ENCODE results near the gene C15orf40.
A peak's percentile ranks its signal among the peaks of the same experiment; 100 is the strongest.
"Not testable (repeated sequence)": the region's sequence is repeated elsewhere in the genome, so short reads cannot be mapped to it uniquely, and the experiment has no call there.

The C15orf40 gene

GRCh38 chr15:83016906-83017305, 5.5 kb upstream of the C15orf40 start:
- H3K4me1 ChIP-seq (ENCODE audit: control insufficient read depth, low read depth, low read length), result peaks cover 6% of the 10 kb centered on the region
- no peak overlapping the region for H3K27ac ChIP-seq (ENCODE audit: low read length)
- no peaks in the 10 kb centered on the region for H3K27me3 ChIP-seq (ENCODE audit: control insufficient read depth, insufficient read depth, low read length)
- no peak overlapping the region for H3K9ac ChIP-seq (ENCODE audit: low read length)
- no peaks in the 10 kb centered on the region for H3K9me3 ChIP-seq (ENCODE audit: control insufficient read depth, low read depth, low read length)
- H3K4me3 ChIP-seq (ENCODE audit: low read length), result no peak overlapping the region
- H3K36me3 ChIP-seq (ENCODE audit: control insufficient read depth, low read depth, low read length), result peaks cover 28% of the 10 kb centered on the region

- Histone ChIP-seq H3K9ac (ENCODE audit: low read length) (no peak overlapping the region), H3K27me3 (ENCODE audit: control insufficient read depth, insufficient read depth, low read length) (no peaks in the 10 kb centered on the region), H3K9me3 (ENCODE audit: control insufficient read depth, low read depth, low read length) (no peaks in the 10 kb centered on the region), H3K36me3 (ENCODE audit: control insufficient read depth, low read depth, low read length) (peaks cover 22% of the 10 kb centered on the region), H3K27ac (ENCODE audit: low read length) (no peak overlapping the region), H3K4me3 (ENCODE audit: low read length) (no peak overlapping the region), H3K4me1 (ENCODE audit: control insufficient read depth, low read depth, low read length) (peaks cover 13% of the 10 kb centered on the region)
These were observed 3.9 kb upstream of the C15orf40 start for GRCh38 chr15:83015361-83015760.

- H3K9me3 ChIP-seq (ENCODE audit: control insufficient read depth, low read depth, low read length), result no peaks in the 10 kb centered on the region
- no peaks in the 10 kb centered on the region for H3K27me3 ChIP-seq (ENCODE audit: control insufficient read depth, insufficient read depth, low read length)
- H3K36me3 ChIP-seq (ENCODE audit: control insufficient read depth, low read depth, low read length), result peaks cover 19% of the 10 kb centered on the region
- H3K9ac ChIP-seq (ENCODE audit: low read length), result no peak overlapping the region
- H3K27ac ChIP-seq (ENCODE audit: low read length), result no peak overlapping the region
- no peak overlapping the region for H3K4me3 ChIP-seq (ENCODE audit: low read length)
- H3K4me1 ChIP-seq (ENCODE audit: control insufficient read depth, low read depth, low read length), result peaks cover 18% of the 10 kb centered on the region
These were observed 2.8 kb upstream of the C15orf40 start for GRCh38 chr15:83014205-83014653.

- Histone ChIP-seq H3K27me3 (ENCODE audit: control insufficient read depth, insufficient read depth, low read length) (no peaks in the 10 kb centered on the region), H3K9me3 (ENCODE audit: control insufficient read depth, low read depth, low read length) (no peaks in the 10 kb centered on the region), H3K36me3 (ENCODE audit: control insufficient read depth, low read depth, low read length) (peaks cover 23% of the 10 kb centered on the region), H3K4me1 (ENCODE audit: control insufficient read depth, low read depth, low read length) (peaks cover 18% of the 10 kb centered on the region), H3K9ac (ENCODE audit: low read length) (peak overlapping the region; percentile 93), H3K27ac (ENCODE audit: low read length) (no peak overlapping the region), H3K4me3 (ENCODE audit: low read length) (peak overlapping the region; percentile 89)
These were observed 1.2 kb upstream of the C15orf40 start for GRCh38 chr15:83012636-83013035.

GRCh38 chr15:83012076-83012426, 612 bp upstream of the C15orf40 start:
- Histone ChIP-seq H3K27me3 (ENCODE audit: control insufficient read depth, insufficient read depth, low read length) (no peaks in the 10 kb centered on the region), H3K4me1 (ENCODE audit: control insufficient read depth, low read depth, low read length) (peaks cover 18% of the 10 kb centered on the region), H3K27ac (ENCODE audit: low read length) (peak overlapping the region; percentile 88), H3K9me3 (ENCODE audit: control insufficient read depth, low read depth, low read length) (no peaks in the 10 kb centered on the region), H3K4me3 (ENCODE audit: low read length) (peak overlapping the region; percentile 89), H3K9ac (ENCODE audit: low read length) (peak overlapping the region; percentile 93), H3K36me3 (ENCODE audit: control insufficient read depth, low read depth, low read length) (peaks cover 19% of the 10 kb centered on the region)

GRCh38 chr15:83010709-83011270, 649 bp downstream of the C15orf40 start:
- peak overlapping the region; percentile 67 for H3K27ac ChIP-seq (ENCODE audit: low read length)
- H3K27me3 ChIP-seq (ENCODE audit: control insufficient read depth, insufficient read depth, low read length), result no peaks in the 10 kb centered on the region
- peaks cover 19% of the 10 kb centered on the region for H3K36me3 ChIP-seq (ENCODE audit: control insufficient read depth, low read depth, low read length)
- H3K9me3 ChIP-seq (ENCODE audit: control insufficient read depth, low read depth, low read length), result no peaks in the 10 kb centered on the region
- H3K4me1 ChIP-seq (ENCODE audit: control insufficient read depth, low read depth, low read length), result peaks cover 18% of the 10 kb centered on the region
- peak overlapping the region; percentile 89 for H3K4me3 ChIP-seq (ENCODE audit: low read length)
- peak overlapping the region; percentile 93 for H3K9ac ChIP-seq (ENCODE audit: low read length)

- H3K27me3 ChIP-seq (ENCODE audit: control insufficient read depth, insufficient read depth, low read length); H3K36me3 ChIP-seq (ENCODE audit: control insufficient read depth, low read depth, low read length); H3K4me1 ChIP-seq (ENCODE audit: control insufficient read depth, low read depth, low read length); H3K9ac ChIP-seq (ENCODE audit: low read length); H3K27ac ChIP-seq (ENCODE audit: low read length); H3K4me3 ChIP-seq (ENCODE audit: low read length); H3K9me3 ChIP-seq (ENCODE audit: control insufficient read depth, low read depth, low read length): not testable (repeated sequence)
These were observed 10.8 kb downstream of the C15orf40 start for GRCh38 chr15:83000672-83001031.

GRCh38 chr15:82999905-83000671, 11.4 kb downstream of the C15orf40 start:
- Histone ChIP-seq H3K27me3 (ENCODE audit: control insufficient read depth, insufficient read depth, low read length) (no peaks in the 10 kb centered on the region), H3K4me3 (ENCODE audit: low read length) (no peak overlapping the region), H3K27ac (ENCODE audit: low read length) (no peak overlapping the region), H3K9ac (ENCODE audit: low read length) (no peak overlapping the region), H3K4me1 (ENCODE audit: control insufficient read depth, low read depth, low read length) (no peaks in the 10 kb centered on the region), H3K9me3 (ENCODE audit: control insufficient read depth, low read depth, low read length) (no peaks in the 10 kb centered on the region), H3K36me3 (ENCODE audit: control insufficient read depth, low read depth, low read length) (peaks cover 3% of the 10 kb centered on the region)

- Histone ChIP-seq H3K27me3 (ENCODE audit: control insufficient read depth, insufficient read depth, low read length) (no peaks in the 10 kb centered on the region), H3K4me1 (ENCODE audit: control insufficient read depth, low read depth, low read length) (no peaks in the 10 kb centered on the region), H3K9ac (ENCODE audit: low read length) (no peak overlapping the region), H3K4me3 (ENCODE audit: low read length) (no peak overlapping the region), H3K9me3 (ENCODE audit: control insufficient read depth, low read depth, low read length) (no peaks in the 10 kb centered on the region), H3K36me3 (ENCODE audit: control insufficient read depth, low read depth, low read length) (no peaks in the 10 kb centered on the region), H3K27ac (ENCODE audit: low read length) (no peak overlapping the region)
These were observed 12.0 kb downstream of the C15orf40 start for GRCh38 chr15:82999426-82999825.

GRCh38 chr15:82995938-82996337, 15.5 kb downstream of the C15orf40 start:
- no peak overlapping the region for H3K27ac ChIP-seq (ENCODE audit: low read length)
- no peaks in the 10 kb centered on the region for H3K4me1 ChIP-seq (ENCODE audit: control insufficient read depth, low read depth, low read length)
- no peak overlapping the region for H3K4me3 ChIP-seq (ENCODE audit: low read length)
- H3K27me3 ChIP-seq (ENCODE audit: control insufficient read depth, insufficient read depth, low read length), result no peaks in the 10 kb centered on the region
- no peaks in the 10 kb centered on the region for H3K36me3 ChIP-seq (ENCODE audit: control insufficient read depth, low read depth, low read length)
- no peak overlapping the region for H3K9ac ChIP-seq (ENCODE audit: low read length)
- H3K9me3 ChIP-seq (ENCODE audit: control insufficient read depth, low read depth, low read length), result no peaks in the 10 kb centered on the region

GRCh38 chr15:82995076-82995475, 16.4 kb downstream of the C15orf40 start:
- Histone ChIP-seq H3K27ac (ENCODE audit: low read length) (no peak overlapping the region), H3K4me3 (ENCODE audit: low read length) (no peak overlapping the region), H3K9ac (ENCODE audit: low read length) (no peak overlapping the region)

GRCh38 chr15:82993144-82993543, 18.3 kb downstream of the C15orf40 start:
- Histone ChIP-seq H3K27ac (ENCODE audit: low read length) (no peak overlapping the region), H3K4me1 (ENCODE audit: control insufficient read depth, low read depth, low read length) (no peaks in the 10 kb centered on the region), H3K4me3 (ENCODE audit: low read length) (no peak overlapping the region), H3K27me3 (ENCODE audit: control insufficient read depth, insufficient read depth, low read length) (no peaks in the 10 kb centered on the region), H3K9ac (ENCODE audit: low read length) (no peak overlapping the region), H3K9me3 (ENCODE audit: control insufficient read depth, low read depth, low read length) (no peaks in the 10 kb centered on the region), H3K36me3 (ENCODE audit: control insufficient read depth, low read depth, low read length) (peaks cover 13% of the 10 kb centered on the region)

More at GRCh38 chr15:82995076-82995475, 16.4 kb downstream of the C15orf40 start:
- Histone ChIP-seq H3K36me3 (ENCODE audit: control insufficient read depth, low read depth, low read length) (no peaks in the 10 kb centered on the region), H3K27me3 (ENCODE audit: control insufficient read depth, insufficient read depth, low read length) (no peaks in the 10 kb centered on the region), H3K9me3 (ENCODE audit: control insufficient read depth, low read depth, low read length) (no peaks in the 10 kb centered on the region), H3K4me1 (ENCODE audit: control insufficient read depth, low read depth, low read length) (no peaks in the 10 kb centered on the region)
